RWPE2 (cell line): ENCODE results near the gene CEACAM4.
"Not testable (repeated sequence)": the region's sequence is repeated elsewhere in the genome, so short reads cannot be mapped to it uniquely, and the experiment has no call there.

Experiments
- ATAC-seq: fragments of 200-7000 bp; cut with Tn5 transposase; 3 replicates; pipeline ENCODE4 v1.9.1; 2021; ENCODE audit warnings: low read depth
- DNase-seq: peaks from one replicate; pipeline ENCODE4 v3.0.0-alpha.2; 2020; ENCODE audit warnings: low spot score
- H3K27ac ChIP-seq: fragments of 450-650 bp; 2 replicates; pipeline ENCODE4 v1.5.1; 2017; ENCODE audit warnings: mild to moderate bottlenecking; ENCODE audit not compliant: poor library complexity, severe bottlenecking
- H3K27me3 ChIP-seq: fragments of 250-450 bp; sonication (Bioruptor Pico); 2 replicates; pipeline ENCODE4 v1.5.1; 2021; ENCODE audit warnings: mild to moderate bottlenecking, moderate library complexity; ENCODE audit not compliant: insufficient read depth, poor library complexity, severe bottlenecking
- H3K36me3 ChIP-seq: fragments of 250-450 bp; sonication (Bioruptor Pico); 2 replicates; pipeline ENCODE4 v1.5.1; 2020; ENCODE audit warnings: low read depth, mild to moderate bottlenecking, moderate library complexity
- H3K4me1 ChIP-seq: fragments of 250-450 bp; sonication (Bioruptor Pico); 2 replicates; pipeline ENCODE4 v1.5.1; 2021; ENCODE audit warnings: mild to moderate bottlenecking, moderate library complexity; ENCODE audit not compliant: insufficient read depth, poor library complexity, severe bottlenecking
- H3K4me3 ChIP-seq: fragments of 250-450 bp; sonication (Bioruptor Pico); 2 replicates; pipeline ENCODE4 v1.5.1; 2021; ENCODE audit warnings: mild to moderate bottlenecking, moderate library complexity; ENCODE audit not compliant: severe bottlenecking
- H3K9me3 ChIP-seq: fragments of 250-450 bp; sonication (Bioruptor Pico); 2 replicates; pipeline ENCODE4 v1.5.1; 2021; ENCODE audit warnings: mild to moderate bottlenecking, moderate library complexity; ENCODE audit not compliant: severe bottlenecking
- CTCF ChIP-seq: fragments of 450-650 bp; IDR thresholded peaks from one replicate; pipeline ENCODE4 v1.5.1; 2017; ENCODE audit warnings: mild to moderate bottlenecking, moderate library complexity; ENCODE audit not compliant: poor library complexity, severe bottlenecking

CEACAM4 gene

GRCh38 chr19:41657157-41657556, 30.3 kb upstream of the CEACAM4 start:
- H3K27ac ChIP-seq = no peak overlapping the region
- H3K9me3 ChIP-seq = no peaks in the 10 kb centered on the region
- DNase-seq (no peak), ATAC-seq (no peak)
- peaks cover 26% of the 10 kb centered on the region for H3K27me3 ChIP-seq
- no peak overlapping the region for H3K4me3 ChIP-seq
- H3K4me1 ChIP-seq = no peaks in the 10 kb centered on the region
- no peak for TF ChIP-seq CTCF
- no peaks in the 10 kb centered on the region for H3K36me3 ChIP-seq

GRCh38 chr19:41656756-41657155, 29.9 kb upstream of the CEACAM4 start:
- not testable (repeated sequence) for ATAC-seq, H3K36me3 ChIP-seq, DNase-seq, H3K27ac ChIP-seq, H3K4me1 ChIP-seq, H3K4me3 ChIP-seq, H3K9me3 ChIP-seq
- H3K27me3 ChIP-seq = peaks cover 26% of the 10 kb centered on the region

- H3K4me3 ChIP-seq = no peak overlapping the region
- no peak for DNase-seq
- TF ChIP-seq CTCF = no peak
- H3K9me3 ChIP-seq = no peaks in the 10 kb centered on the region
- H3K27ac ChIP-seq = no peak overlapping the region
- no peaks in the 10 kb centered on the region for H3K36me3 ChIP-seq
- no peak for ATAC-seq
- peaks cover 11% of the 10 kb centered on the region for H3K27me3 ChIP-seq
- no peaks in the 10 kb centered on the region for H3K4me1 ChIP-seq
These were observed 25.4 kb upstream of the CEACAM4 start for GRCh38 chr19:41652250-41652649.

- no peak overlapping the region for H3K27ac ChIP-seq
- ATAC-seq = no peak
- no peak overlapping the region for H3K4me3 ChIP-seq
- DNase-seq = no peak
- no peaks in the 10 kb centered on the region for H3K36me3 ChIP-seq
- no peaks in the 10 kb centered on the region for H3K9me3 ChIP-seq
- H3K4me1 ChIP-seq = no peaks in the 10 kb centered on the region
- H3K27me3 ChIP-seq = peaks cover 11% of the 10 kb centered on the region
- no peak for TF ChIP-seq CTCF
These were observed 23.0 kb upstream of the CEACAM4 start for GRCh38 chr19:41649827-41650226.

- H3K4me3 ChIP-seq = no peak overlapping the region
- H3K4me1 ChIP-seq = no peaks in the 10 kb centered on the region
- H3K27ac ChIP-seq = no peak overlapping the region
- peaks cover 2% of the 10 kb centered on the region for H3K27me3 ChIP-seq
- no peak for DNase-seq
- no peaks in the 10 kb centered on the region for H3K9me3 ChIP-seq
- peak; percentile 42 for TF ChIP-seq CTCF
- H3K36me3 ChIP-seq = no peaks in the 10 kb centered on the region
- no peak for ATAC-seq
These were observed 19.8 kb upstream of the CEACAM4 start for GRCh38 chr19:41646589-41647204.
